Fibroblast of skin of left quadriceps (primary cell): Measurements from ENCODE around the gene GCDH.
A peak's percentile ranks its signal among the peaks of the same experiment; 100 is the strongest.

Experiments used
- DNase-seq, 2 experiments: peaks; one replicate each; pipeline ENCODE4 v3.0.0-alpha.2; 2013; ENCODE audit warnings: low read depth in 2 of 2

The GCDH gene

GRCh38 chr19:12940897-12941296 is 49.9 kb downstream of the GCDH start:
- no peak for DNase-seq

DNA sequence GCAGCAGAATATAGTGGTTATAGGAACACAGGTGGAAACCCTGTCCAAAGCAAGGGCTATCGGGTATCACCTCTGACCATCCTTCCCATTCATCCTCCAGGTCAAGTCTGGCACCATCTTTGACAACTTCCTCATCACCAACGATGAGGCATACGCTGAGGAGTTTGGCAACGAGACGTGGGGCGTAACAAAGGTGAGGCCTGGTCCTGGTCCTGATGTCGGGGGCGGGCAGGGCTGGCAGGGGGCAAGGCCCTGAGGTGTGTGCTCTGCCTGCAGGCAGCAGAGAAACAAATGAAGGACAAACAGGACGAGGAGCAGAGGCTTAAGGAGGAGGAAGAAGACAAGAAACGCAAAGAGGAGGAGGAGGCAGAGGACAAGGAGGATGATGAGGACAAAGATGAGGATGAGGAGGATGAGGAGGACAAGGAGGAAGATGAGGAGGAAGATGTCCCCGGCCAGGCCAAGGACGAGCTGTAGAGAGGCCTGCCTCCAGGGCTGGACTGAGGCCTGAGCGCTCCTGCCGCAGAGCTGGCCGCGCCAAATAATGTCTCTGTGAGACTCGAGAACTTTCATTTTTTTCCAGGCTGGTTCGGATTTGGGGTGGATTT is 52.6 kb downstream of the GCDH start:
- DNase-seq = no peak

- no peak for DNase-seq
These were observed 53.2 kb downstream of the GCDH start for GRCh38 chr19:12944104-12944674.

GRCh38 chr19:12945479-12946091 is 54.6 kb downstream of the GCDH start, which contains the start of gene RAD23A:
TSS of gene RAD23A (plus strand) at chr19:12945862. CDS start at chr19:12945949, 87 bp downstream.
- peak; percentile 96 to 97 for DNase-seq

DNA sequence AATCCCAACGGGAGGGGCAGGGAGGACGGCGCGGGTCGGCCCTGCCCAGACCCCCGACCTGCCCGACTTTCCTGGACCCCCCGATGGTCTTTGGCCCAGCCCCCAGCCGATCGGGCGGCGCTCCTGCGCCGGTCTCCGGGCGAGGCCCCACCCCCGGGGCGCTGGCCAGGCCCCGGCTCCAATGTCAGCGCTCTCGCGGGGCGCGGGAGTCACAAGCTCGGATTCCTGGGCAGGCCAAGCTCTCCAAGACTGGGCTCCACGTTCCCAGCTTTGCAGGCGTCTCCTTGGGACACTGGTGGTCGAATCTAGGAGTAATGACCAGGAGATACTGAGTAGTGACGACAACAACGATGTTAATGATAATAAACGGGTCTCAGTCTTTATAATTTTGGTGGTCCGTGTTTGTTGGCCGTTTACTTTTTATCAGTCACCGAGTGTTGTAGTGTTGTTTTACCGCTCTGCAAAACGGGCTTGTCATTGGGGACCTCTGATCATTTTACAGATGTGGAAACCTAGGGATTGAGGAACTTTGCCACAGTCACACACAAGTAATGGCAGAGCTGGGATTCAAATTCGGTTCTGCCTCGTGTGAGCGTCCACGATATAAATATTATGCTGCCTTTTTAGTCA is 55.2 kb downstream of the GCDH start:
- DNase-seq = no peak

- no peak for DNase-seq
These were observed 56.0 kb downstream of the GCDH start for GRCh38 chr19:12946731-12947496.

DNA sequence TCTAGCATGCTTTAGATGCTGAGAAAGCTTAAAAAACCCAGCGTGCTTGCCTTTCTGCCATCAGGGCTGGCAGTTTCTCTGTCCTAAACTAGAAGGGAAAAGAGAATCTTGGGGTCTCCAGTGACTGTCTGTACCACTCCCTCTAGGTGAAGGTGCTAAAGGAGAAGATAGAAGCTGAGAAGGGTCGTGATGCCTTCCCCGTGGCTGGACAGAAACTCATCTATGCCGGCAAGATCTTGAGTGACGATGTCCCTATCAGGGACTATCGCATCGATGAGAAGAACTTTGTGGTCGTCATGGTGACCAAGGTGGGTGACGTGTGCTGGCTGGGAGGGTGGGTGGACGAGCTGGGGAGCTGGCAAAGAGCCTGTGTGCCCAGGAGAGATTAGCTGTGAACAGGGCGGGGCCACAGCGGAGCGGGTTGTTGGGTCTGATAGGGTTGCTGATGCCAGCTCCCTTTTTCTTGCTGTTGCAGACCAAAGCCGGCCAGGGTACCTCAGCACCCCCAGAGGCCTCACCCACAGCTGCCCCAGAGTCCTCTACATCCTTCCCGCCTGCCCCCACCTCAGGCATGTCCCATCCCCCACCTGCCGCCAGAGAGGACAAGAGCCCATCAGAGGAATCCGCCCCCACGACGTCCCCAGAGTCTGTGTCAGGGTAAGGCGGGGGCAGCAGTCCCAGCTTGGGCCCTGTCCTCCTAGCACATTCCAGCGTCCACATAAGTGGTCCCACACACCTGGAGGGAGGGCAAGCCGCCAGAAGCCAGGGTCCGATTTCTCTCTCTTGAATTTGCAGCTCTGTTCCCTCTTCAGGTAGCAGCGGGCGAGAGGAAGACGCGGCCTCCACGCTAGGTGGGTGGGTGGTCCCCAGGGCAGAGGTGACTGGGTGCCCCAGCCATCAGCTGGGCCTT is 57.0 kb downstream of the GCDH start:
- DNase-seq = no peak

- DNase-seq = no peak
These were observed 57.8 kb downstream of the GCDH start for GRCh38 chr19:12948612-12949362.
